HepG2 (cell line): ENCODE measurements around the gene ODC1. TPM values are rescaled to one million over a fixed set of nuclear protein-coding genes. Genes with fewer than 3 reads are reported as not detected.

Experiments
- GTF3A ChIP-seq: sonication (generic); formaldehyde crosslinking; conservative IDR thresholded peaks from 2 replicates; pipeline ENCODE4 v1.4.0; 2020; ENCODE audit warnings: mild to moderate bottlenecking, missing genetic modification reagents
- HMGA1 ChIP-seq: sonication (generic); formaldehyde crosslinking; conservative IDR thresholded peaks from 2 replicates; pipeline ENCODE4 v1.4.0; 2020; ENCODE audit warnings: missing genetic modification reagents
- KAT7 ChIP-seq: IDR thresholded peaks from 2 replicates; pipeline ENCODE4 v1.6.1; 2018; ENCODE audit warnings: borderline replicate concordance, missing compliant biosample characterization
- PPARG ChIP-seq: conservative IDR thresholded peaks from 2 replicates; pipeline ENCODE4 v1.6.1; 2016; ENCODE audit warnings: missing biosample characterization, missing genetic modification reagents
- REL ChIP-seq: sonication (generic); formaldehyde crosslinking; conservative IDR thresholded peaks from 2 replicates; pipeline ENCODE4 v1.8.0; 2022; ENCODE audit warnings: mild to moderate bottlenecking, missing genetic modification reagents, moderate library complexity
- ZNF709 ChIP-seq: sonication (generic); formaldehyde crosslinking; IDR thresholded peaks from 2 replicates; pipeline ENCODE4 v1.5.0; 2020; ENCODE audit warnings: mild to moderate bottlenecking, missing genetic modification reagents
- polyA plus RNA-seq, 8 experiments: library from polyadenylated mRNA; depleted of rRNA in 3 of 8; stranded (reverse) in 7 of 8; unstranded in 1 of 8; fragments of >200 nt; fragmentation: Illumina TruSeq in 4 of 8; extraction: Trizol in 4 of 8; gene quantifications; 2 replicates each; pipeline versions ENCODE4 v1.2.1 to v1.2.3, GENCODE V29; 2011 to 2016; ENCODE audit warnings: low read depth in 4 of 8, missing spikeins in 1 of 8, mixed read lengths in 1 of 8; ENCODE audit not compliant: insufficient read depth in 1 of 8
- total RNA-seq, 5 experiments: library from RNA; depleted of rRNA; stranded (reverse); fragments of >200 nt; fragmentation: Illumina TruSeq; extraction: Trizol; gene quantifications; 2 replicates each; pipeline ENCODE4 v1.2.3, GENCODE V29; 2016; ENCODE audit warnings: low read depth in 1 of 5
- TF ChIP-seq, protein P1 (sequence below): sonication (generic); formaldehyde crosslinking; IDR thresholded peaks from 2 replicates; pipeline ENCODE4 v1.8.1; 2023; ENCODE audit warnings: mild to moderate bottlenecking, inconsistent platforms, moderate library complexity, missing genetic modification reagents, borderline replicate concordance
- TF ChIP-seq, protein P2 (sequence below): sonication (generic); formaldehyde crosslinking; IDR thresholded peaks from 2 replicates; pipeline ENCODE4 v1.8.0; 2022; ENCODE audit warnings: mild to moderate bottlenecking, missing genetic modification reagents, borderline replicate concordance

ODC1 gene
- total and polyA plus RNA-seq, 2 of the 13 experiments (the other 11 are each of a cell fraction or from before 2014, with no cell fraction given), result 142 to 371 TPM

DNA sequence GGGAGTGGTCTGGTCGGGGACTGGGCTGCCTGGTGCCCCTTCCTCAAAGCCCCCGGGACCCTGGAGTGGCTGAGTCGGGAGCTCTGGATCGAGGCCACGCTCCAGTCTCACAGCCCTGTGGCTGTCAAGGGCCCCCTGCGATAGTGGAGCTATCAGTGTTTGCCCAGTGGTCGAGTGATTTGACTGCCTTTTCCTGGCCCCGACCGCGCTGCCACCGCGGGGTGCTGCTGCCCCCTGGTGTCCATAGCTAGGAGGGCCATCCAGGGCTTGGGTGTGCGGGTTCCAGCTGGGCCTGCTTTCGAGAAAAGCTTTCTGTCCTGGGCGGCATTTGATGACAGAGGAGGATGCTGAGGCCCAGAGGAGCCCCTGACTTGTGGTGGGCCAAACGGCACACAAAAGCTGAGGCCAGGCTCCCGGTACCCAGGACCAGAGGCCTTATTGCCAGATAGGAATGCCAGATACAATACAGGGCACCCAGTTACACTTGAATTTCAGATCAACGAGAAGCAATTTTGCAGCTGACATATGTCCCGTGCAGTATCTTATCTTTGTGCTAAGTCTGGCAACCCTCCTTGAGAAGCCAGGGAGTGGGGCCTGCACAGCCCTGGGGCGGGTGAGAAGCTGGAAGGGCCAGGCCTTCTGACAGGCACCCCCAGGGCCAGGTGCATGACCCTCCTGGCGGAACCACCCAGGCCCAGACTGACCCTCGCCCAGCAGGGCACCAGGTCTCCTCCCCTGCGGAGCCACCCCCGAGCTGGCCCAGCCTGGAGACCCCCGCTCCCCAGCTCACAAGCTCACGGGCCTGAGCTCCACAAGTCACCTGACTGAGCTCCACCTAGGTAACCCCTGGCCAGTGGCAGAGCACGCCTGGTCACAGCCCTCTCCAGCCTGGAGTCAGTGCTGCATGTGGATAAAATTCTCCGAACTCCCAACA is 13.0 kb downstream of the ODC1 start (continued):
- TF ChIP-seq, protein P1, sequence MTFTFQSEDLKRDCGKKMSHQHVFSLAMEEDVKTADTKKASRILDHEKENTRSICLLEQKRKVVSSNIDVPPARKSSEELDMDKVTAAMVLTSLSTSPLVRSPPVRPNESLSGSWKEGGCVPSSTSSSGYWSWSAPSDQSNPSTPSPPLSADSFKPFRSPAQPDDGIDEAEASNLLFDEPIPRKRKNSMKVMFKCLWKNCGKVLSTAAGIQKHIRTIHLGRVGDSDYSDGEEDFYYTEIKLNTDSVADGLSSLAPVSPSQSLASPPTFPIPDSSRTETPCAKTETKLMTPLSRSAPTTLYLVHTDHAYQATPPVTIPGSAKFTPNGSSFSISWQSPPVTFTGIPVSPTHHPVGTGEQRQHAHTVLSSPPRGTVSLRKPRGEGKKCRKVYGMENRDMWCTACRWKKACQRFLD, result no peak
- TF ChIP-seq REL (CRISPR knock-in tag) (no peak), GTF3A (CRISPR knock-in tag) (no peak), HMGA1 (no peak), ZNF709 (CRISPR knock-in tag) (no peak), PPARG (CRISPR knock-in tag) (0 out of 2 replicates have a peak, but pooled peaks have one; percentile 7), KAT7 (CRISPR knock-in tag) (no peak)
- TF ChIP-seq, protein P2, sequence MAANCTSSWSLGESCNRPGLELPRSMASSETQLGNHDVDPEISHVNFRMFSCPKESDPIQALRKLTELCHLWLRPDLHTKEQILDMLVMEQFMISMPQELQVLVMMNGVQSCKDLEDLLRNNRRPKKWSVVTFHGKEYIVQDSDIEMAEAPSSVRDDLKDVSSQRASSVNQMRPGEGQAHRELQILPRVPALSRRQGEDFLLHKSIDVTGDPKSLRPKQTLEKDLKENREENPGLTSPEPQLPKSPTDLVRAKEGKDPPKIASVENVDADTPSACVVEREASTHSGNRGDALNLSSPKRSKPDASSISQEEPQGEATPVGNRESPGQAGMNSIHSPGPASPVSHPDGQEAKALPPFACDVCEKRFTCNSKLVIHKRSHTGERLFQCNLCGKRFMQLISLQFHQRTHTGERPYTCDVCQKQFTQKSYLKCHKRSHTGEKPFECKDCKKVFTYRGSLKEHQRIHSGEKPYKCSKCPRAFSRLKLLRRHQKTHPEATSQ (CRISPR knock-in tag), result no peak
- TF ChIP-seq, all 625 proteins: peak for 147
